NCI-H187 (cell line): Measurements from ENCODE around the gene DPF1.

Experiments used
- DNase-seq, 2 experiments: peaks; one replicate each; lab custom pipeline; 2025; lab: John Stamatoyannopoulos, UW

DPF1 gene

GRCh38 chr19:38163419-38164290 is 60.4 kb downstream of the DPF1 start:
- DNase-seq: no peak

- DNase-seq: no peak
Observed at GRCh38 chr19:38162632-38163031, 61.4 kb downstream of the DPF1 start.

- no peak for DNase-seq
Observed at GRCh38 chr19:38162094-38162493, 61.9 kb downstream of the DPF1 start.
